ENCODE results near the gene NR2F2.

- no peak for TF ChIP-seq POLR2A (IDR thresholded peaks at IDR 0.05; ENCODE audit: low read length)
- no peak for TF ChIP-seq GATA1 (IDR thresholded peaks at IDR 0.05; ENCODE audit: low read depth, low read length)
These were observed 8.5 kb downstream of the NR2F2 start for GRCh38 chr15:96338766-96339618.
